GM21576 (cell line): ENCODE measurements around the gene NCKAP5.

Source experiments
- ATAC-seq: cut with Tn5 transposase; IDR thresholded peaks from one replicate; pipeline ENCODE4 v1.9.1; 2021; ENCODE audit warnings: mild to moderate bottlenecking, moderate library complexity; ENCODE audit not compliant: unreplicated experiment

Gene NCKAP5

GRCh38 chr2:133124446-133124845 lies 443.8 kb downstream of the NCKAP5 start:
- ATAC-seq = no peak

GRCh38 chr2:133123904-133124303 lies 444.4 kb downstream of the NCKAP5 start:
- ATAC-seq = no peak

- no peak for ATAC-seq
Measured at GRCh38 chr2:133123393-133123792, 444.9 kb downstream of the NCKAP5 start.

GRCh38 chr2:133122529-133122928 lies 445.7 kb downstream of the NCKAP5 start:
- no peak for ATAC-seq

- no peak for ATAC-seq
Measured at GRCh38 chr2:133120310-133120709, 448.0 kb downstream of the NCKAP5 start.

- ATAC-seq = no peak
Measured at GRCh38 chr2:133110201-133110600, 458.1 kb downstream of the NCKAP5 start.

GRCh38 chr2:133109772-133110171 lies 458.5 kb downstream of the NCKAP5 start:
- no peak for ATAC-seq

- ATAC-seq = no peak
Measured at GRCh38 chr2:133107058-133107815, 461.0 kb downstream of the NCKAP5 start.

- ATAC-seq = no peak
Measured at GRCh38 chr2:133104871-133105270, 463.4 kb downstream of the NCKAP5 start.

GRCh38 chr2:133098787-133099186 lies 469.5 kb downstream of the NCKAP5 start:
- no peak for ATAC-seq

- no peak for ATAC-seq
Measured at GRCh38 chr2:133097666-133098065, 470.6 kb downstream of the NCKAP5 start.

GRCh38 chr2:133092571-133092970 lies 475.7 kb downstream of the NCKAP5 start:
- no peak for ATAC-seq

- no peak for ATAC-seq
Measured at GRCh38 chr2:133090358-133090757, 477.9 kb downstream of the NCKAP5 start.

GRCh38 chr2:133086176-133086575 lies 482.1 kb downstream of the NCKAP5 start:
- ATAC-seq = no peak

GRCh38 chr2:133085646-133086045 lies 482.6 kb downstream of the NCKAP5 start:
- ATAC-seq = no peak

- ATAC-seq = no peak
Measured at GRCh38 chr2:133082034-133082433, 486.2 kb downstream of the NCKAP5 start.

GRCh38 chr2:133080822-133081221 lies 487.4 kb downstream of the NCKAP5 start:
- no peak for ATAC-seq

- ATAC-seq = no peak
Measured at GRCh38 chr2:133078667-133079411, 489.4 kb downstream of the NCKAP5 start.

- ATAC-seq = no peak
Measured at GRCh38 chr2:133077269-133077822, 490.9 kb downstream of the NCKAP5 start.

GRCh38 chr2:133072837-133073694 lies 495.2 kb downstream of the NCKAP5 start:
- ATAC-seq = no peak

GRCh38 chr2:133063775-133064174 lies 504.5 kb downstream of the NCKAP5 start:
- ATAC-seq = no peak
